ENCODE data around the gene LINC01488. TPM values are rescaled to one million over a fixed set of nuclear protein-coding genes. Genes with fewer than 3 reads are reported as not detected.

LINC01488 gene
- total RNA-seq, 1 donor from 2014 or later, result not detected

GRCh38 chr11:69448471-69449284, 32.8 kb upstream of the LINC01488 start:
- peaks cover 46% of the 10 kb centered on the region for H3K4me1 ChIP-seq
- no peak overlapping the region for H3K4me3 ChIP-seq
- H3K27ac ChIP-seq, result peak overlapping the region; percentile 52
- no peaks in the 10 kb centered on the region for H3K27me3 ChIP-seq
- H3K9me3 ChIP-seq, result no peaks in the 10 kb centered on the region
- ATAC-seq (no peak), DNase-seq (no peak)
- H3K36me3 ChIP-seq, result no peaks in the 10 kb centered on the region
- TF ChIP-seq, protein P1, sequence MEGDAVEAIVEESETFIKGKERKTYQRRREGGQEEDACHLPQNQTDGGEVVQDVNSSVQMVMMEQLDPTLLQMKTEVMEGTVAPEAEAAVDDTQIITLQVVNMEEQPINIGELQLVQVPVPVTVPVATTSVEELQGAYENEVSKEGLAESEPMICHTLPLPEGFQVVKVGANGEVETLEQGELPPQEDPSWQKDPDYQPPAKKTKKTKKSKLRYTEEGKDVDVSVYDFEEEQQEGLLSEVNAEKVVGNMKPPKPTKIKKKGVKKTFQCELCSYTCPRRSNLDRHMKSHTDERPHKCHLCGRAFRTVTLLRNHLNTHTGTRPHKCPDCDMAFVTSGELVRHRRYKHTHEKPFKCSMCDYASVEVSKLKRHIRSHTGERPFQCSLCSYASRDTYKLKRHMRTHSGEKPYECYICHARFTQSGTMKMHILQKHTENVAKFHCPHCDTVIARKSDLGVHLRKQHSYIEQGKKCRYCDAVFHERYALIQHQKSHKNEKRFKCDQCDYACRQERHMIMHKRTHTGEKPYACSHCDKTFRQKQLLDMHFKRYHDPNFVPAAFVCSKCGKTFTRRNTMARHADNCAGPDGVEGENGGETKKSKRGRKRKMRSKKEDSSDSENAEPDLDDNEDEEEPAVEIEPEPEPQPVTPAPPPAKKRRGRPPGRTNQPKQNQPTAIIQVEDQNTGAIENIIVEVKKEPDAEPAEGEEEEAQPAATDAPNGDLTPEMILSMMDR (IDR thresholded peaks at IDR 0.05), result no peak
- intact Hi-C loops (cut with DNase I), result no loop called here

DNA sequence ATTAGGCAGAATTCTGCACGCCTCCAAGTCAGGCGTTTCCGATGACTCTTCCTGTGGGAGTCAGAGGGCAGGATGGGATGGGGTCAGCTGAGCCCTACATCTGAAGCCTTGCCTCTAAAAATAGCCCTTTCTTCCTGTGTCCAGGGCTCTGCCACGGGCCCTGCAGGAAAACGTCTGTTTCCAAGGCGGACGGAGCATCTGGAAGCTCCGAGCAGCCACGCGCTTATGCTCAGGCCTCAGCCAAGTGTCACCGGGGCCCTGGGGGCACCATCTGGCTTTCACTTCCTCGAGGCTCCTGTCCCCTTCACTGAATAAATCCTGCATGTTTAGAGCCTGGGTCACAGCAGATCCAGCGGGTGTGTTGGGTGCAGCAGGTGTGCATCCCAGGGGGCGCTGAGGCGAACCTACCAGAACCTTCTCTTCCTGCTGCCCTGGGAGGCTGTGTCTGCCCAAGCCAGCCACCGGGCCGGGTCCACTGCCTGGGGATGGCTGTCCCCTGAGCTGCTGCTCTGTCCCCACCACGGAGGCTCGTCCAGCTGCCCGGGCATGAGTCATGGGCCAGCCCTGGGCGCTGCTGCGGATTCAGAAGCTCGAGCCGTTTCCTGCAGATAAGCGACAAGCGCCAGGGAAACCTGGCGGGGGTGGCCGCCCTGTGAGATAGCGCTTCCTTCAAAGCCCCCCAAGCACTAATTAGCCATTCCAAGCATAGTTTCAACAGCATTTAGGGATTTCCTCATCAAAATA, 32.0 kb upstream of the LINC01488 start:
- Histone ChIP-seq H3K27me3 (no peaks in the 10 kb centered on the region), H3K4me1 (peaks cover 38% of the 10 kb centered on the region), H3K27ac (peak overlapping the region; percentile 63), H3K4me3 (no peak overlapping the region), H3K9me3 (no peaks in the 10 kb centered on the region), H3K36me3 (no peaks in the 10 kb centered on the region)
- TF ChIP-seq, protein P1 (IDR thresholded peaks at IDR 0.05), result no peak
- ATAC-seq (peak; percentile 48), DNase-seq (no peak)
- intact Hi-C loops (cut with DNase I), result no loop called here

DNA sequence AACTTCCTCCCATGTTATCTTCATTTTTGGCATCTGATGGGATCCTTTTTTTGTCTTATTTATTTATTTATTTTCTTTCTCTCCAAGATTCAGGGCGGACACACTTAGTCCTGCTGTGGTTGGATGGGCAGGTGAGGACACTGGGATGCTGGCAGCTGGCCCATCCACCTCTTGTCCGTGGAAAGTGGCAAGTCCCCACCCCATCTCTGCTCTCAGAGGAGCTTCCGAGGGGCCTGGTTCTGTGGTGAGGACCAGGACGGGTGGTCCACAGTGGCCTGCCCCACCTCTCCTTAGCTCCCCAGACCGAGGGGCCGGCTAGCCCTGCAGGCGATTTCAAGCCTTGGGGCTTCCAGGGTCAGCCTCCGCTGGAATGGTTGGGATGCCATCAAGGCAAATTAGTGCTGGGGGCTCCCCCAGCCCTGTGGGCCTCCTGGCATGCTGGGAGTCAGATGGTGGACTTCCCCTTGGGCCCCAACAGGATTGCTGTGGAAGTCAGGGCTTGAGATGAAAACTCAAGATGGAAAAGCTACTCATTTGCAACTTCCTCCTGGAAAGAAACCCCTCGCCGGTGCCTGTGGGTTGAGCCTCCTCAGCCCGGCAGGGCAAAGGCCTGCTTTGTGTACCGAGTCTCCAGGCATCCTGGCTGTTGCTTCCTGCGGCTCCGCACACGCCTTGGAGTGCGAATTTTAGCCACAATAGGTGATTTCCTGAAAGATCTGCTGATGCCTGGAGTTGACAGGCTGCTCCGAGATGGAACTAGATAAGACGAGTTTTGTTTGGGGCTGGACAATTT, 31.2 kb upstream of the LINC01488 start:
- Histone ChIP-seq H3K4me1 (peaks cover 33% of the 10 kb centered on the region), H3K4me3 (no peak overlapping the region), H3K9me3 (no peaks in the 10 kb centered on the region), H3K36me3 (no peaks in the 10 kb centered on the region), H3K27ac (peak overlapping the region; percentile 63), H3K27me3 (no peaks in the 10 kb centered on the region)
- ATAC-seq (peak; percentile 2), DNase-seq (no peak)
- TF ChIP-seq, protein P1 (IDR thresholded peaks at IDR 0.05), result no peak
- intact Hi-C loops (cut with DNase I), result no loop called here

DNA sequence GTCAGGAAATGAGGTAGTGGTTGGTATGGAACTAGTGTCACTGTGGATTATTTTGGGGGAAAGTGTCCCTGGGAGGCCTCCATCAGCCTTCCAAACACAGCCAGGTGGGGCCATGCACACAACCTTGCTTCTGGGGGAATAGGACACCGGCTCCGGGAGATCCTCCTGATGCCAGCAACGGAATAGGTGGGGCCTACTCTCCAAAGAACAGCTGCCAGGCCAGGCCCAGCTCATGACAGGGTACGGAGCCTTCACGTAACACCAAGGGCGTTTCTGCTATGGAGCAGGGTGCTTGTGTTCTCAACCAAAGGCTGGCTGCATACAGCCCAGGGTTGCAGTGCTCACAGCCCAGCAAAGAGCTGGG, 30.6 kb upstream of the LINC01488 start:
- DNase-seq, result no peak
- no peak for ATAC-seq
- H3K36me3 ChIP-seq, result no peaks in the 10 kb centered on the region
- peaks cover 28% of the 10 kb centered on the region for H3K4me1 ChIP-seq
- no peak overlapping the region for H3K4me3 ChIP-seq
- intact Hi-C loops (cut with DNase I), result no loop called here
- H3K9me3 ChIP-seq, result no peaks in the 10 kb centered on the region
- TF ChIP-seq, protein P1 (IDR thresholded peaks at IDR 0.05), result no peak
- H3K27ac ChIP-seq, result peak overlapping the region; percentile 63
- H3K27me3 ChIP-seq, result no peaks in the 10 kb centered on the region

GRCh38 chr11:69451289-69451688, 30.2 kb upstream of the LINC01488 start:
- Histone ChIP-seq H3K27me3 (no peaks in the 10 kb centered on the region), H3K4me3 (no peak overlapping the region), H3K9me3 (no peaks in the 10 kb centered on the region), H3K27ac (no peak overlapping the region), H3K4me1 (peaks cover 28% of the 10 kb centered on the region), H3K36me3 (no peaks in the 10 kb centered on the region)
- ATAC-seq, result no peak
- DNase-seq, result no peak
- intact Hi-C loops (cut with DNase I), result no loop called here
- TF ChIP-seq, protein P1 (IDR thresholded peaks at IDR 0.05), result no peak

All from upper lobe of right lung (tissue), 1 donor.